Loucy (cell line): ENCODE measurements around the gene GTPBP1.

Experiments
- EZH2phosphoT487 ChIP-seq: fragments of 200-600 bp; IDR thresholded peaks from 2 replicates; pipeline ENCODE4 v1.6.1; 2018; ENCODE audit warnings: antibody characterized with exemption, mild to moderate bottlenecking, moderate library complexity, borderline replicate concordance
- TF ChIP-seq, protein P1 (sequence below): fragments of 200-600 bp; sonication (generic); conservative IDR thresholded peaks from 2 replicates; pipeline ENCODE4 v1.5.1; 2014; ENCODE audit warnings: mild to moderate bottlenecking, antibody characterized with exemption, low read length

DNA sequence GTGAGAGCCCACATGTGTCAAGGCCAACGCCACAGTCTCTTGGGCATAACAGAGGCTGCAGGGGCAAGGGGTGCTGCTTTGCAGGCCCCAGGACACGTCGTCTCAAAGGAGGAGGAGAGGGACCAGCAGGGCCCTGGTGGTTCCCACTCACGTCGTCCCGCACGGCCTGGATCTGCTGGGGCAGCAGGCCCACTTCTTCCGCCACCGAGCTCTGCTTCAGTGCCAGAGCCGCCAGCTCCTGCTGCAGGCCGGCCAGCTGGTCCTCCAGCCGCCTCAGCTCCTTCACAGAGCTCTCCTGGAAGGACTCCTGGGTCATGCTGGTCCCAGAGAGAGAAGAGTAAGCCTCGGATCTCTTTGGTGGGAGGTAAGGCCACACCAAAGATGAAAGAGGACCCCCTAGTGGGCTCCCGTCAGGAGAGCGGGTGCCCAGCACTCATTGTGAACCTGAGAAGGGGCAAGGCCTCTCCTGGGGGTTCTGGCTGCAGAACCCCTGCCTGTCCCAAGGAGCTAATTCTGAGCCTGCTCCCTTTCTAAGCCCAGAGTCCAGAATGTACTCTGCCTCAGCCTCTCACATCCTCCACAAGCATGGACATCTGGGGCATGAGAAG is 34.5 kb downstream of the GTPBP1 start:
- TF ChIP-seq, protein P1, sequence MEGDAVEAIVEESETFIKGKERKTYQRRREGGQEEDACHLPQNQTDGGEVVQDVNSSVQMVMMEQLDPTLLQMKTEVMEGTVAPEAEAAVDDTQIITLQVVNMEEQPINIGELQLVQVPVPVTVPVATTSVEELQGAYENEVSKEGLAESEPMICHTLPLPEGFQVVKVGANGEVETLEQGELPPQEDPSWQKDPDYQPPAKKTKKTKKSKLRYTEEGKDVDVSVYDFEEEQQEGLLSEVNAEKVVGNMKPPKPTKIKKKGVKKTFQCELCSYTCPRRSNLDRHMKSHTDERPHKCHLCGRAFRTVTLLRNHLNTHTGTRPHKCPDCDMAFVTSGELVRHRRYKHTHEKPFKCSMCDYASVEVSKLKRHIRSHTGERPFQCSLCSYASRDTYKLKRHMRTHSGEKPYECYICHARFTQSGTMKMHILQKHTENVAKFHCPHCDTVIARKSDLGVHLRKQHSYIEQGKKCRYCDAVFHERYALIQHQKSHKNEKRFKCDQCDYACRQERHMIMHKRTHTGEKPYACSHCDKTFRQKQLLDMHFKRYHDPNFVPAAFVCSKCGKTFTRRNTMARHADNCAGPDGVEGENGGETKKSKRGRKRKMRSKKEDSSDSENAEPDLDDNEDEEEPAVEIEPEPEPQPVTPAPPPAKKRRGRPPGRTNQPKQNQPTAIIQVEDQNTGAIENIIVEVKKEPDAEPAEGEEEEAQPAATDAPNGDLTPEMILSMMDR, result no peak
- TF ChIP-seq EZH2phosphoT487, result no peak
